Chondrocyte (in vitro differentiated cells): Measurements from ENCODE around the gene EPS8L3. TPM values are rescaled to one million over a fixed set of nuclear protein-coding genes. Genes with fewer than 3 reads are reported as not detected.

Source experiments
- DNase-seq: peaks from one replicate; pipeline ENCODE4 v3.0.0; 2021; ENCODE audit warnings: mixed read lengths, low spot score
- H3K27ac Mint-ChIP-seq: one replicate; pipeline ENCODE4 v1.8.0; 2021; ENCODE audit warnings: mild to moderate bottlenecking, moderate library complexity, mixed read lengths; ENCODE audit not compliant: unreplicated experiment
- H3K27me3 Mint-ChIP-seq: 2 replicates; pipeline ENCODE4 v1.8.0; 2021; ENCODE audit warnings: low read depth, mixed read lengths
- H3K36me3 Mint-ChIP-seq: 2 replicates; pipeline ENCODE4 v1.8.0; 2021; ENCODE audit warnings: low read depth, mixed read lengths
- H3K4me1 Mint-ChIP-seq: 2 replicates; pipeline ENCODE4 v1.8.0; 2021; ENCODE audit warnings: low read depth, mild to moderate bottlenecking, mixed read lengths
- H3K4me3 Mint-ChIP-seq: one replicate; pipeline ENCODE4 v1.8.0; 2021; ENCODE audit warnings: mild to moderate bottlenecking, moderate library complexity, mixed read lengths; ENCODE audit not compliant: unreplicated experiment
- H3K9me3 Mint-ChIP-seq: 2 replicates; pipeline ENCODE4 v1.8.0; 2021; ENCODE audit warnings: low read depth, mixed read lengths
- CTCF ChIP-seq: fragments of 200-600 bp; sonication (generic); IDR thresholded peaks from 2 replicates; pipeline ENCODE4 v1.5.0; 2021; ENCODE audit warnings: antibody characterized with exemption, mild to moderate bottlenecking, moderate library complexity
- total RNA-seq: library from RNA; stranded (reverse); gene quantifications from 3 replicates; pipeline ENCODE4 v1.2.1, GENCODE V29; 2021

EPS8L3 gene
- total RNA-seq, 1 donor from 2014 or later = not detected

GRCh38 chr1:109728870-109729269, 34.9 kb downstream of the EPS8L3 start:
- Mint-ChIP-seq H3K27ac (no peak overlapping the region), H3K9me3 (no peaks in the 10 kb centered on the region)
- DNase-seq = no peak

GRCh38 chr1:109726728-109727373, 36.9 kb downstream of the EPS8L3 start:
- Mint-ChIP-seq H3K36me3 (no peaks in the 10 kb centered on the region), H3K4me3 (no peak overlapping the region), H3K27me3 (no peaks in the 10 kb centered on the region), H3K9me3 (no peaks in the 10 kb centered on the region), H3K4me1 (peaks cover 17% of the 10 kb centered on the region), H3K27ac (no peak overlapping the region)
- TF ChIP-seq CTCF = no peak
- no peak for DNase-seq

More at GRCh38 chr1:109728870-109729269, 34.9 kb downstream of the EPS8L3 start:
- Mint-ChIP-seq H3K4me1 (peaks cover 10% of the 10 kb centered on the region), H3K4me3 (no peak overlapping the region), H3K27me3 (no peaks in the 10 kb centered on the region), H3K36me3 (no peaks in the 10 kb centered on the region)
- no peak for TF ChIP-seq CTCF

GRCh38 chr1:109726007-109726406, 37.7 kb downstream of the EPS8L3 start:
- H3K9me3 Mint-ChIP-seq = no peaks in the 10 kb centered on the region
- H3K36me3 Mint-ChIP-seq = no peaks in the 10 kb centered on the region
- no peaks in the 10 kb centered on the region for H3K27me3 Mint-ChIP-seq
- no peak overlapping the region for H3K4me3 Mint-ChIP-seq
- DNase-seq = no peak
- TF ChIP-seq CTCF = no peak
- H3K27ac Mint-ChIP-seq = no peak overlapping the region
- H3K4me1 Mint-ChIP-seq = peaks cover 14% of the 10 kb centered on the region

- no peak overlapping the region for H3K4me3 Mint-ChIP-seq
- H3K4me1 Mint-ChIP-seq = peaks cover 9% of the 10 kb centered on the region
- H3K27ac Mint-ChIP-seq = no peak overlapping the region
- no peaks in the 10 kb centered on the region for H3K36me3 Mint-ChIP-seq
- H3K9me3 Mint-ChIP-seq = no peaks in the 10 kb centered on the region
- no peaks in the 10 kb centered on the region for H3K27me3 Mint-ChIP-seq
- TF ChIP-seq CTCF = no peak
- no peak for DNase-seq
These were observed 38.2 kb downstream of the EPS8L3 start for GRCh38 chr1:109725510-109725909.

GRCh38 chr1:109724933-109725332, 38.8 kb downstream of the EPS8L3 start:
- Mint-ChIP-seq H3K4me3 (no peak overlapping the region), H3K27me3 (no peaks in the 10 kb centered on the region), H3K4me1 (peaks cover 6% of the 10 kb centered on the region), H3K9me3 (no peaks in the 10 kb centered on the region), H3K27ac (no peak overlapping the region), H3K36me3 (no peaks in the 10 kb centered on the region)
- DNase-seq = no peak
- TF ChIP-seq CTCF = no peak
